Fibroblast of upper back skin (primary cell): ENCODE results near the gene ANTXR1.

Source experiments
- DNase-seq: peaks from one replicate; pipeline ENCODE4 v3.0.0-alpha.2; 2013

Gene ANTXR1

DNA sequence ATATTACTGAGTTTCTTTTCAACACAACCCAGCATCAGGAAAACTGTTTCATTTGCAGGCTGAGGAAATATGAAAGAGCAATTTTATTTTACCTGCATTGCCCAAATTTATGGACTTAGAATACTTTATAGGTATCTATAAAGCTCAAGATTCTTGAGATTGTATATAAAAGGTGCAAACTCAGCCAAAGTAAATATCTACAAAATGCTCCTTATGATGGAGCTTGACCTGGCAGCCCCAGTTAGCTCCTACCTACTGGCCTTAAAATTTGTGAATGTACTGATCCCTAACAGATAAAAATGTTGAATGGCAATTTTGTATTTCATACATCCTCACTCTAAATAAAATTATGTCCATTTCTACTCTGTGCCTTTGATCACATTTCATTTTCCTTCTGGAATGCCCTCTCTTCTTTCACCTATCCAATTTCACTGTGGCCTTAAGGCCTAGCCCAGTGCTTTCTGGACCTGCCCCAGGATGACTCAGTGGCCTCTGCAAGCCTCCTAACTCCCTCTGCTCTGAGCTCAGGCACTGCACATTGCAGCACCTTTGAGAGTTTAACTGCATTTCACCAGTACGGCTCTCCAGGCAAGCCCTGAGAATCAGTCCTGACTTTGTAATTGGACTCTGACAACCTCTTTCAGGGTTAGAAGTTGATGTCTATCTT is 125.9 kb downstream of the ANTXR1 start:
- DNase-seq: peak; percentile 85

DNA sequence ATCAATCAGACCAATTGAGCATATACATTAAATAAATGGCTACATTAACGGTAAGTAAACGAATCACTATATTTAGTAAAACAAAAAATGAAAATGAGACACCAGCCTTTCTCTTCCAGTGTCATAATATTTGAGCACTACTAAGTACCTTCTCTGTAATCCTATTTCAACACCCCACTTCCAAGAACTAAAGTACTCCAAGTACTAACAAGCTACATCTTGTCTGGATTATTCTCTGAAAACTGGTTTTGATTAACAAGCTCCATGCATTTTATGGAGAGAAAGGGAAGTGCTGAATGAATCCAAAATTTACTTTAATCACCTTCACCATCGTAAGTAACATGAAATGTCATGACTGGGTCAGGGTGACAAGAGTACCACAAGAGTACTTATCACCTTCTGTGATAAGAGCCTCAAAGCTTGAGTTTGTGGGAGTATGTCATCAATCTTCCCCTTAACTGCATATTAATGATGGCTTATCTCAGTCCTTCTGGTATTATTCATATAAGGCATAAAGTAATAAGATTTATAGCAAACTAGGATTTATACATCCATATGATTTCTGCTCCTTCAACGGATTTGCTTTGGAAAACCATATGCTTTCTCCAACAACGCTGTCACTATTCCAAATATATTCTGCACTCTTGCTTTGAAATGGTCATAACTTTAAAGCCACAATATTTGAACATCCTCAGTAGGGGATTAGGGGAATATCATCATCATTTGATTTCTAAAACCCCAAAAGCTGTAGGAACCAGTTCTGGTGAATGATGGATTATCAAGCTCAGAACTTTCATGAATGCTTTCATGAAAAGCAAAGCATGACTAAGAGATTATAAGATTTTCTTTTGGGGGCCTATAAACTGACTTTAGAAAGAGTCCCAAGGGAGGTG is 127.0 kb downstream of the ANTXR1 start:
- DNase-seq: peak; percentile 94

DNA sequence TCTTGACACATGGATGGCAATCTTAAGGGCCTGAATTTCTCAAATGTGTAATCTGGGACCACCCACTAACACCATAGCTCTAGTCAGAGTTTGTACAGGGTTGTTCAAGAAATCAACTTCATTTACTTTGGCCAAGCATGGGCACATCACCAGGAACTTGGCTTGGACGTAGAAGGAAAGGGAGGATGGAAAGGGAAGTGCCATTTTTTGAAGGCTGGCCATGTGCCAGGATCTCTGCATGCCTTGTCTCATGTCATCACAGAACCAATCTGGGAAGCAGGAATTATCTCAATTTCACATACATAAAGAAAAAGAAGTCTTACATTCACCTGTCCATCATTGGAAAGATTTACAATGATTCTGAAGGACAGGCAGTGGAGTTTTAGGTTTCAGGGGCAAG is 128.1 kb downstream of the ANTXR1 start:
- DNase-seq: no peak

DNA sequence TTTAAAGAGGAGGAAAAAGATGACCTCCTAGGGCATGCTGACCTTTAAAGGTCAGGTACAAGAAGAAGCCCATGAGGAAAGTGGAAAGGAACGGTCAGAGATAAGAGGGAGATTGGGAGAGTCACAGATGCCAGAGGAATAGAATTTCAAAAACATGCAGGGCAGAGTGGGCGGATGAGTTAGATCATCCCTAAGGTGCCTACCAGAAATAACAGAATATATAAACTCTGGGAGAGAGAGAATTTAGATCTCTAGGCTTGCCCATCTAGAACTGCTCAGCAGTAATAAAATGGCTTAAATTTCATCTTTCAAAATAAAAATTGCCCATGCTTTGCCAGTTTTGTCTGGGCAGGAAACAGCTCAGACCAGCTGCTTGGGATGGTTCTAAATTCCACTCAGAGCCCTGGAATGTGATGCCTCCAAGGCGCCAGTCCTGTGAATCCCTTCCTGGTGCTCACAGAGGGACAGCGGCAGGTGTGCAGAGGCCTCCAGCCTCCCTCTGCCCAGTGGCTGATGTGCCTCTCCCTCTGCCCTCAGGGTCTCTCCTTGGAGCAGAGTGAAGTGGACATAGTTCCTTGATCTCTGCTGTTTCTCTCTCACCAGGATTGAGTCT is 130.9 kb downstream of the ANTXR1 start:
- no peak for DNase-seq

DNA sequence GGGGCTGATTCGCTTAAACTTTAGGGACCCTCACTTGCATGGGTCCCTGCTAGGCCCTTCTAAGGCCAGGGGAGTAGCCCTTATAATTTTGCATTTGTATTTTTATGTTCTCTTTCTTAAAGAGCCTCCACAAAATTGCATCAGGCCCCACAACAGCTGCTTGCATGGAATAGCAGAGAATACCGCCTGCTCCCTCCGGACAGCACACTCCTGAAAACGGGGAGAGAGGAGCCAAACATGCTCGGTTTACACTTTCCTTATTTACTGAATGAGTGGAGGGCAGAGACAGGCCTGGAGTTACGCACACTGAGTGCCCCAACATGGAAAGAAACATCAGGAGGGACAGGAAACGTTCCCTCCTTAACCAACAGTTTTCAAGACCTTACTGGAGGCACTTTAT is 132.2 kb downstream of the ANTXR1 start:
- DNase-seq: no peak

GRCh38 chr2:69147841-69148533 is 135.0 kb downstream of the ANTXR1 start:
- DNase-seq: no peak

DNA sequence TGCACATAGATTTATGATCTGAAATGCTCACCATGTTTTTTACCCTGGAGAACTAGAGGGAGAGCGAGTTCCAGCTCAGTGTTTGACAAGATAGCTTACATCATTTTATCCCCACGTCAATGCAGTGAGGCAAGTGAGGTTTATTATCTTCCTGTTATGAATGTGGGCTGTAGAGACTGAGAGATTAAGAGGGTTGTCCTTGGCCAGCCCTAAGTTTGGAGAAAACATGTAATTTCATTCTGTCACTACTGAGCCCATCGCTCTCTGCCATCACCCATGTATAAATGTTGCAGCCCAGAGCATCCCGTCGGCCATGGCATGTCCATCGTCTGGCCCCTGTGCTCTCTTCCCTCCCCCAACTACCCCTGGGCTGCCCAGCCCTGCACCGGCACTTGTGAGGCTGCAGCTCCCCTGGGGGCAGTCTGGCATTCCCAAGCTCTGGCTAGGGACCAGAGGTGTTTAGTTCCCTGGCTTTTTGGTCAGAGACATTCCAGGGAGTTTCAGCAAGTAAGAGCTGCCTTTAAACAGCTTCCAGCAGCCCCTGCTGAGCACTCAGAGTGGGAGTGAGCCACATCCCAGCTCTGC is 136.7 kb downstream of the ANTXR1 start:
- peak; percentile 79 for DNase-seq

- DNase-seq: no peak
Observed at GRCh38 chr2:69151931-69152330, 139.0 kb downstream of the ANTXR1 start.

GRCh38 chr2:69152847-69153583 is 140.0 kb downstream of the ANTXR1 start:
- no peak for DNase-seq

GRCh38 chr2:69154106-69154505 is 141.1 kb downstream of the ANTXR1 start:
- DNase-seq: peak; percentile 70

GRCh38 chr2:69156624-69157023 is 143.6 kb downstream of the ANTXR1 start:
- no peak for DNase-seq

- DNase-seq: no peak
Observed at GRCh38 chr2:69157441-69157840, 144.5 kb downstream of the ANTXR1 start.

GRCh38 chr2:69159986-69160385 is 147.0 kb downstream of the ANTXR1 start:
- DNase-seq: no peak

DNA sequence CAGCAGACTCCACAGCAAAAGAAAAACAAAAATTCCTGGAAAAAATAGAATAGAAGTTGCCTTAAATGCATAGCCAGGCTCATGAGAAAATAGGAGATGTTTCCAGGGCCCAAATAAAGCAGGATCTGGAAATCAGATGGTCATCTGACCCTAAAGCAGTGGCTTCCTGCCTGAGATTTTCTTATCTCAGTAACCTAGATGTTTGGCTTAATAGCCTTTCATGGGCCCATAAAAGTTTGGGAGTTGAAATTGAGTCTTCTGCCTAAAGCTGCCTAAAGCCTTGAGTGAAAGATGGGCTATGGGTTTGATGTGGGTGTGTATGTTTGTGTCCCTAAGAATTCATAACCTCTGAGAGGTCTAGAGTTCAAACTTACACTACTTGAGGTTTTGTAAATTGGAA is 149.1 kb downstream of the ANTXR1 start:
- no peak for DNase-seq

GRCh38 chr2:69163109-69163508 is 150.1 kb downstream of the ANTXR1 start:
- peak; percentile 92 for DNase-seq

GRCh38 chr2:69163556-69163955 is 150.6 kb downstream of the ANTXR1 start:
- DNase-seq: no peak

GRCh38 chr2:69164061-69164778 is 151.2 kb downstream of the ANTXR1 start:
- peak; percentile 57 for DNase-seq

- DNase-seq: no peak
Observed at GRCh38 chr2:69165091-69165880, 152.3 kb downstream of the ANTXR1 start.

- DNase-seq: no peak
Observed at GRCh38 chr2:69166465-69166811, 153.5 kb downstream of the ANTXR1 start.

GRCh38 chr2:69166812-69167468 is 154.0 kb downstream of the ANTXR1 start:
- DNase-seq: no peak
